Measurements from ENCODE around the gene ZKSCAN3. TPM values are rescaled to one million over a fixed set of nuclear protein-coding genes. Genes with fewer than 3 reads are reported as not detected.

Gene ZKSCAN3
- polyA plus RNA-seq, 1 donor from 2014 or later, result 14.9 TPM

GRCh38 chr6:28390688-28391087 is 40.9 kb downstream of the ZKSCAN3 start:
- Histone ChIP-seq H3K79me2 (replicated peaks; ENCODE audit: insufficient read depth, low read length) (peaks cover 29% of the 10 kb centered on the region), H3K27ac (ENCODE audit: low read length) (no peak overlapping the region), H3K27me3 (ENCODE audit: insufficient read depth, low read depth, low read length) (no peaks in the 10 kb centered on the region), H3K9ac (ENCODE audit: low read length) (no peak overlapping the region), H4K20me1 (ENCODE audit: insufficient read depth) (no peaks in the 10 kb centered on the region), H3K36me3 (ENCODE audit: insufficient read depth, low read length) (peaks cover 6% of the 10 kb centered on the region), H3K4me2 (ENCODE audit: low read length) (no peak overlapping the region), H3K4me3 (ENCODE audit: low read length) (no peak overlapping the region), H3K9me2 (ENCODE audit: insufficient read depth, low read length) (no peaks in the 10 kb centered on the region), H3K9me3 (ENCODE audit: low read length) (no peaks in the 10 kb centered on the region), H3F3A (ENCODE audit: insufficient read depth, low read length, poor library complexity, severe bottlenecking) (no peaks in the 10 kb centered on the region), H2AFZ (ENCODE audit: low read depth, low read length) (no peak overlapping the region)
- TF ChIP-seq TAF1 (IDR thresholded peaks at IDR 0.05; ENCODE audit: low read depth) (no peak), EZH2 (IDR thresholded peaks at IDR 0.05; ENCODE audit: borderline replicate concordance, insufficient read depth, low read length, poor library complexity, severe bottlenecking) (no peak), CTCF (IDR thresholded peaks at IDR 0.05; ENCODE audit: poor library complexity, severe bottlenecking) (no peak), MXI1 (conservative IDR thresholded peaks at IDR 0.05; ENCODE audit: poor library complexity, severe bottlenecking) (no peak), SMC3 (conservative IDR thresholded peaks at IDR 0.05; ENCODE audit: poor library complexity) (no peak), REST (IDR thresholded peaks at IDR 0.05; ENCODE audit: borderline replicate concordance) (no peak), EP300 (conservative IDR thresholded peaks at IDR 0.05; ENCODE audit: poor library complexity, severe bottlenecking) (no peak), POLR2AphosphoS5 (IDR thresholded peaks at IDR 0.05) (no peak), RAD21 (conservative IDR thresholded peaks at IDR 0.05) (no peak)

GRCh38 chr6:28393912-28394662 is 44.3 kb downstream of the ZKSCAN3 start:
- TF ChIP-seq CTCF (IDR thresholded peaks at IDR 0.05; ENCODE audit: poor library complexity, severe bottlenecking) (peak; percentile 61), SMC3 (conservative IDR thresholded peaks at IDR 0.05; ENCODE audit: poor library complexity) (peak; percentile 64), RAD21 (conservative IDR thresholded peaks at IDR 0.05) (peak; percentile 46), EP300 (conservative IDR thresholded peaks at IDR 0.05; ENCODE audit: poor library complexity, severe bottlenecking) (no peak)
- Histone ChIP-seq H3K27me3 (ENCODE audit: insufficient read depth, low read depth, low read length) (no peaks in the 10 kb centered on the region), H3K36me3 (ENCODE audit: insufficient read depth, low read length) (peaks cover 9% of the 10 kb centered on the region), H3K9me3 (ENCODE audit: low read length) (no peaks in the 10 kb centered on the region), H3K9ac (ENCODE audit: low read length) (no peak overlapping the region), H3K9me2 (ENCODE audit: insufficient read depth, low read length) (no peaks in the 10 kb centered on the region), H3K4me3 (ENCODE audit: low read length) (peak overlapping the region; percentile 74), H3K27ac (ENCODE audit: low read length) (no peak overlapping the region), H4K20me1 (ENCODE audit: insufficient read depth) (no peaks in the 10 kb centered on the region), H3K4me2 (ENCODE audit: low read length) (no peak overlapping the region), H3F3A (ENCODE audit: insufficient read depth, low read length, poor library complexity, severe bottlenecking) (no peaks in the 10 kb centered on the region), H2AFZ (ENCODE audit: low read depth, low read length) (no peak overlapping the region), H3K79me2 (replicated peaks; ENCODE audit: insufficient read depth, low read length) (peaks cover 60% of the 10 kb centered on the region)
